NT2/D1 (cell line): Measurements from ENCODE around the gene WWC1.

Experiments used
- SUZ12 ChIP-seq: IDR thresholded peaks from 2 replicates; pipeline ENCODE4 v1.6.1; 2011; ENCODE audit not compliant: insufficient read length, insufficient read depth; ENCODE audit errors: extremely low read depth
- YY1 ChIP-seq: IDR thresholded peaks from 2 replicates; pipeline ENCODE4 v1.6.1; 2011; ENCODE audit not compliant: insufficient read length, insufficient read depth
- ZNF274 ChIP-seq: IDR thresholded peaks from 2 replicates; pipeline ENCODE4 v1.6.1; 2011; ENCODE audit warnings: mild to moderate bottlenecking, low read depth, low read length

DNA sequence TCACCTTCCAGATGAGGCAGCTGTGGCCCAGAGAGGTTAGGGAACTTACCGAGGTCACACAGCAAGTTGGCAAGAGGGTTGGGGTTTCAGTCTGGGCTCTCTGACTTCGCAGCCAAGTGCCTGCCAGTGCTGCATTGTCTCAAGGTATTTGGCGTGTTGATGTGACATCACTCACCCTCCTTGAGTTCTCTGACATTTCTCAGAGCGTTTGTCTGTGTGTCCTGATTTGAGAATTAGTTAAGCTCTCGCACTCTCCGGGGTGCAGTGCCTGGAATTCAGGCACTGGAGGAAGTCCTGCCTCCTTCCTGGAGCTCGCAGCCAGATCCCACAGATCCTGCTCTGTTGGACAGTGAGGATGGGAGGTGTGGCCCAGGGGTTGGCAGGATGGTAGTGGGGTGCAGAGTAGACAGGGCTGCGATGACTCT, 25.7 kb downstream of the WWC1 start:
- TF ChIP-seq YY1 (no peak), ZNF274 (no peak), SUZ12 (no peak)
